Esophagus squamous epithelium (tissue), 4 donors: ENCODE measurements around the gene GALNT10.

Source experiments
- POLR2A ChIP-seq, 4 donors: fragments of 450-650 bp; IDR thresholded peaks; one replicate each; pipeline ENCODE4 v1.6.1; 2017; ENCODE audit warnings: antibody characterized with exemption in 4 of 4, mild to moderate bottlenecking in 4 of 4, moderate library complexity in 3 of 4
- TF ChIP-seq, protein P1 (sequence below), 6 experiments: fragments of 450-650 bp in 4 of 6; fragments of 200-600 bp in 2 of 6; sonication (generic) in 2 of 6; IDR thresholded peaks; one replicate each; pipeline ENCODE4 v1.5.1; 2016 to 2019; ENCODE audit warnings: antibody characterized with exemption in 6 of 6, mild to moderate bottlenecking in 4 of 6, moderate library complexity in 4 of 6

DNA sequence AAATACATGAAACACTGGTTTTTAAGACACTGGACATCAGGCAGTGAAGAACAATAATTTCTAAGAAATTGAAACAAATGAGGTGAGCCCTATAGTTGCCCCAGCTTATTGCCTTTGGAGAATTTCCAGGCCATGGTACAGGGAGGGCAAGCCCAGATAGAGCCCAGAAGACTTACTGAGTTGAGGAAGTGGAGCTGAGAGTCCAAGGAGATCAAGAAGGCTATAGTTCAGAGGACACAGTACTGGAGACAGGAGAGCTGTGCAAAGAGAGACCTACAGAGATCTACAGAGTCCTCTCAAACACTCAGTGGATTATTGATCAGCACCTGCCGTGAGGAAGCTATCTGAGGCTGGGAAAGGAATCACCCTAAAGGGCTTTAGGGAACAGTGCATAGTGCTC lies 112.6 kb downstream of the GALNT10 start:
- TF ChIP-seq, protein P1, sequence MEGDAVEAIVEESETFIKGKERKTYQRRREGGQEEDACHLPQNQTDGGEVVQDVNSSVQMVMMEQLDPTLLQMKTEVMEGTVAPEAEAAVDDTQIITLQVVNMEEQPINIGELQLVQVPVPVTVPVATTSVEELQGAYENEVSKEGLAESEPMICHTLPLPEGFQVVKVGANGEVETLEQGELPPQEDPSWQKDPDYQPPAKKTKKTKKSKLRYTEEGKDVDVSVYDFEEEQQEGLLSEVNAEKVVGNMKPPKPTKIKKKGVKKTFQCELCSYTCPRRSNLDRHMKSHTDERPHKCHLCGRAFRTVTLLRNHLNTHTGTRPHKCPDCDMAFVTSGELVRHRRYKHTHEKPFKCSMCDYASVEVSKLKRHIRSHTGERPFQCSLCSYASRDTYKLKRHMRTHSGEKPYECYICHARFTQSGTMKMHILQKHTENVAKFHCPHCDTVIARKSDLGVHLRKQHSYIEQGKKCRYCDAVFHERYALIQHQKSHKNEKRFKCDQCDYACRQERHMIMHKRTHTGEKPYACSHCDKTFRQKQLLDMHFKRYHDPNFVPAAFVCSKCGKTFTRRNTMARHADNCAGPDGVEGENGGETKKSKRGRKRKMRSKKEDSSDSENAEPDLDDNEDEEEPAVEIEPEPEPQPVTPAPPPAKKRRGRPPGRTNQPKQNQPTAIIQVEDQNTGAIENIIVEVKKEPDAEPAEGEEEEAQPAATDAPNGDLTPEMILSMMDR (IDR thresholded peaks at IDR 0.05), result no peak
- no peak for TF ChIP-seq POLR2A (IDR thresholded peaks at IDR 0.05)
